Glomerular visceral epithelial cell (primary cell): ENCODE results near the gene PFN1.

Experiments used
- DNase-seq: peaks from one replicate; pipeline ENCODE4 v3.0.0-alpha.2; 2016; ENCODE audit errors: extremely low spot score

The PFN1 gene

GRCh38 chr17:4896332-4897197 is 51.8 kb downstream of the PFN1 start:
- no peak for DNase-seq

DNA sequence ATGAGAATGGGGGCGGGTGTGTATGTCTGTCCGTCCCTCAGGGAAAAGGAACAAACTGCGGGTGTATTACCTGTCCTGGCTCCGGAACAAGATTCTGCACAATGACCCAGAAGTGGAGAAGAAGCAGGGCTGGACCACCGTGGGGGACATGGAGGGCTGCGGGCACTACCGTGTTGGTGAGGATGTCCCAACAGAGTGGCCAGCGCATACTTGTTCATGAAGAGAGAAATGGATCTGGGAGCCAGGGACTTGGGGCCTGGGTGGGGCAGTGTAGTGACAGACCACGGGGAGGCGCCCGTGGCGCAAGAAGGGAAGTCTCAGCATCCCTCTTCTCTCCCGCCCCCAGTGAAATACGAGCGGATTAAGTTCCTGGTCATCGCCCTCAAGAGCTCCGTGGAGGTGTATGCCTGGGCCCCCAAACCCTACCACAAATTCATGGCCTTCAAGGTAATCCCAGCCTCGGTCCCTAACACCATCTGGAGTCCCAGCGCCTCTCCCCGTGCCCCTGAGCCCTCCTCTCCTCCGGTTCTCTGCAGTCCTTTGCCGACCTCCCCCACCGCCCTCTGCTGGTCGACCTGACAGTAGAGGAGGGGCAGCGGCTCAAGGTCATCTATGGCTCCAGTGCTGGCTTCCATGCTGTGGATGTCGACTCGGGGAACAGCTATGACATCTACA is 52.5 kb downstream of the PFN1 start:
- DNase-seq = no peak
